HG03095 (cell line): ENCODE results near the gene TTC34.
"Not testable (repeated sequence)": the region's sequence is repeated elsewhere in the genome, so short reads cannot be mapped to it uniquely, and the experiment has no call there.

Source experiments
- ATAC-seq: cut with Tn5 transposase; IDR thresholded peaks from one replicate; pipeline ENCODE4 v1.9.1; 2021; ENCODE audit warnings: moderate library complexity; ENCODE audit not compliant: unreplicated experiment

Gene TTC34

GRCh38 chr1:2778220-2778592, 23.3 kb downstream of the TTC34 start:
- ATAC-seq: no peak

DNA sequence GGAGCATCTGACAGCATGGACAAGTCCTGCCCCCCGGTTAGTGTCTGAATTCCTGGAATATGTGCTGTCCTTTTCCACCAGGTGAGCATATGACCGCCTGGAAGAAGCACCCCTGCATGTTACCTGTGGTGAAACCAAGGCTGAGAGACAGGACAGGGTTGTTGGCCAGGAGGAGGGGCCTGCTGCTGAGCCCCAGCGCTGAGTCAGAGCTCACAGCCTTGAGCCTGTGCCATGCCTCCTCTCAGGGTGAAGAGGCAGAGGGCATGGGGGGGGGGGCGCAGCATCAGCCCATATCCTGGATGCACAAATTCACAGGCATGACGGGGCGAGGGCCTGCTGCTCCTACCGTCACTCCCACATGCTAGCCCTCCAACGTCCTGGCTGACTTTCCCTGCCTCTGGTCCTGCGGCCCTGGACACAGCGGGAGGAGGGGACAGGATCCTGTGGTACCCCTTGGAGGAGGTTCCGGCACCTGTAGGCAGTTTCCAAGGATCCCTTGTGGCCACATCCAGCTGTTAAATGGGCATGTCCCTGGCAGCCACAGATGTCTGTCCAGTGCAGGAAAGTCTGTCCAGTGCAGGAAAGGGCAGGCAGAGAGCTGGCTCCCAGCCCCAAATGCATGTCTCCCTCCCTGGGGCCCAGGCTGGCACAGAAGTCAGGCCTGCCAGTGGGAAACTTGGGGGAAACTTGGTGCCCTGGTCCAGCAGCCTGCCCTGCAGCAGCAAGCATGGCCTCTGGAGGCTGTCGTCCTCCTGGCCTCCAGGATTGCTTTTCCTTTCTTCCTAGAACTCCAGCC, 23.9 kb downstream of the TTC34 start:
- ATAC-seq: no peak

GRCh38 chr1:2775333-2775732, 26.2 kb downstream of the TTC34 start:
- not testable (repeated sequence) for ATAC-seq

DNA sequence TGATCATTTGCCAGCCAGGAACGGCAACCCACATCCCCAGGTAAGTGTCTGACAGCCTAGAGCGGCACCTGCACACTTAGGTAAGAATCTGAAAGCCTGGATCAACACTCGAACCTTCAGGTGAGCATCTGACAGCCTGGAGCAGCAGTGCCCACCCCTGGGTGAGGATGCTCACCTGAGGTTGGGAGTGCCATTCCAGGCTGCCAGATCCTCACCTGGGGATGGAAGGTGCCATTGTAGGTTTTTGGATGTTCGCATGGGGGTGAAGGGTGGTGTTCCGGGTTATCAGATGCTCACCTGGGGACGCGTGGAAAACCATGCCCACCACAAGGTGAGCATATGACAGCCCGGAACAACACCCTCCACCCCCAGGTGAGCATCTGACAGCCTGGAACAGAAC, 33.4 kb downstream of the TTC34 start:
- ATAC-seq: not testable (repeated sequence)

DNA sequence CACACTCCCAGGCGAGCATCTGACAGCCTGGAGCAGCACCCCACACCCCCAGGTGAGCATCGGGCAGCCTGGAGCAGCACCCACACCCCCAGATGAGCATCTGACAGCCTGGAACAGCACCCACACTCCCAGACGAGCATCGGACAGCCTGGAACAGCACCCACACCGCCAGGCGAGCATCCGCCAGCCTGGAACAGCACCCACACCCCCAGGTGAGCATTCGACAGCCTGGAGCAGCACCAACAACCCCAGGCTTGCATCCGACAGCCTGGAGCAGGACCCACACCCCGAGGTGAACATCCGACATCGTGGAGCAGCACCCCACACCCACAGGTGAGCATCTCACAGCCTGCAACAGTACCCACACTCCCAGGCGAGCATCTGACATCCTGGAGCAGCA, 42.1 kb downstream of the TTC34 start:
- ATAC-seq: not testable (repeated sequence)

DNA sequence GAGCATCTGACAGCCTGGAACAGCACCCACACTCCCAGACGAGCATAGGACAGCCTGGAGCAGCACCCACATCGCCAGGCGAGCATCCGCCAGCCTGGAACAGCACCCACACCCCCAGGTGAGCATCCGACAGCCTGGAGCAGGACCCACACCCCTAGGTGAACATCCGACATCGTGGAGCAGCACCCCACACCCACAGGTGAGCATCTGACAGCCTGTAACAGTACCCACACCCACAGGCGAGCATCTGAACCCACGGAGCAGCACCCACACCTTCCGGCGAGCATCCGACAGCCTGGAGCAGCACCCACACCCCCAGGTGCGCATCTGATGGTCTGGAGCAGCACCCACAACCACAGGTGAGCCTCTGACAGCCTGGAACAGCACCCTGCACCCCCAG, 44.0 kb downstream of the TTC34 start:
- ATAC-seq: not testable (repeated sequence)

DNA sequence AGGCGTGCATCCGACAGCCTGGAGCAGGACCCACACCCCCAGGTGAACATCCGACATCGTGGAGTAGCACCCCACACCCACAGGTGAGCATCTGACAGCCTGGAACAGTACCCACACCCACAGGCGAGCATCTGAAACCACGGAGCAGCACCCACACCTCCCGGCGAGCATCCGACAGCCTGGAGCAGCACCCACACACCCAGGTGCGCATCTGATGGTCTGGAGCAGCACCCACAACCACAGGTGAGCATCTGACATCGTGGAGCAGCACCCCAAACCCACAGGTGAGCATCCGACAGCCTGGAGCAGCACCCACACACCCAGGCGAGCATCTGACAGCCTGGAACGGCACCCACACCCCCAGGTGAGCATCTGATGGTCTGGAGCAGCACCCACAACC, 46.1 kb downstream of the TTC34 start:
- ATAC-seq: not testable (repeated sequence)

GRCh38 chr1:2754597-2754996, 46.9 kb downstream of the TTC34 start:
- not testable (repeated sequence) for ATAC-seq

GRCh38 chr1:2752503-2752902, 49.0 kb downstream of the TTC34 start:
- not testable (repeated sequence) for ATAC-seq

DNA sequence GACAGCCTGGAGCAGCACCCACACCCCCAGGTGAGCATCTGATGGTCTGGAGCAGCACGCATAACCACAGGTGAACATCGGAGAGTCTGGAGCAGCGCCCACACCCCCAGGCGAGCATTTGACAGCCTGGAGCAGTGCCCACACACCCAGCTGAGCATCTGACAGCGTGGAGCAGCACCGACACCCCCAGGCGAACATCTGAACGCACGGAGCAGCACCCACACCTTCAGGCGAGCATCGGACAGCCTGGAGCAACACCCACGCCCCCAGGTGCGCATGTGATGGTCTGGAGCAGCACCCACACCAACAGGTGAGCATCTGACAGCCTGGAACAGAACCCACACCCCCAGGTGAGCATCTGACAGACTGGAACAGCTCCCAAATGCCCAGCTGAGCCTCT, 49.6 kb downstream of the TTC34 start:
- ATAC-seq: not testable (repeated sequence)

DNA sequence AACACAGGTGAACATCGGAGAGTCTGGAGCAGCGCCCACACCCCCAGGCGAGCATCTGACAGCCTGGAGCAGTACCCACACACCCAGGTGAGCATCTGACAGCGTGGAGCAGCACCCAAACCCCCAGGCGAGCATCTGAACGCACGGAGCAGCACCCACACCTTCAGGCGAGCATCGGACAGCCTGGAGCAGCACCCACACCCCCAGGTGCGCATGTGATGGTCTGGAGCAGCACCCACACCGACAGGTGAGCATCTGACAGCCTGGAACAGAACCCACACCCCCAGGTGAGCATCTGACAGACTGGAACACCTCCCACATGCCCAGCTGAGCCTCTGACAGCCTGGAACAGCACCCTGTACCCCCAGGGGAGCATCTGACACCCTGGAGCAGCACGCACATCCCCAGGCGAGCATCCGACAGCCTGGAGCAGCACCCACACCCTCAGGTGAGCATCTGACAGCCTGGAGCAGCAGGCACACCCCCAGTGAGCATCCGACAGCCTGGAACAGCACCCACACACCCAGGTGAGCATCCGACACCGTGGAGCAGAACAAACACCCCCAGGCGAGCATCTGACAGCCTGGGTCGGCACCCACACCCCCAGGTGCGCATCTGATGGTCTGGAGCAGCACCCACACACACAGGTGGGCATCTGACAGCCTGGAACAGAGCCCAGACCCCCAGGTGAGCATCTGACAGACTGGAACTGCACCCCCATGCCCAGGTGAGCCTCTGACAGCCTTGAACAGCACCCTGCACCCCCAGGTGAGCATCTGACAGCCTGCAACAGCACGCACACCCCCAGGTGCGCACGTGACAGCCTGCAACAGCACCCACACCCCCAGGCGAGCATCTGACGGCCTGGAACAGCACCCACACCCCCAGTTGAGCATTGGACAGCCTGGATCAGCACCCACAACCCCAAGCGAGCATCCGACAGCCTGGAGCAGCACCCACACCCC, 50.4 kb downstream of the TTC34 start:
- ATAC-seq: not testable (repeated sequence)

DNA sequence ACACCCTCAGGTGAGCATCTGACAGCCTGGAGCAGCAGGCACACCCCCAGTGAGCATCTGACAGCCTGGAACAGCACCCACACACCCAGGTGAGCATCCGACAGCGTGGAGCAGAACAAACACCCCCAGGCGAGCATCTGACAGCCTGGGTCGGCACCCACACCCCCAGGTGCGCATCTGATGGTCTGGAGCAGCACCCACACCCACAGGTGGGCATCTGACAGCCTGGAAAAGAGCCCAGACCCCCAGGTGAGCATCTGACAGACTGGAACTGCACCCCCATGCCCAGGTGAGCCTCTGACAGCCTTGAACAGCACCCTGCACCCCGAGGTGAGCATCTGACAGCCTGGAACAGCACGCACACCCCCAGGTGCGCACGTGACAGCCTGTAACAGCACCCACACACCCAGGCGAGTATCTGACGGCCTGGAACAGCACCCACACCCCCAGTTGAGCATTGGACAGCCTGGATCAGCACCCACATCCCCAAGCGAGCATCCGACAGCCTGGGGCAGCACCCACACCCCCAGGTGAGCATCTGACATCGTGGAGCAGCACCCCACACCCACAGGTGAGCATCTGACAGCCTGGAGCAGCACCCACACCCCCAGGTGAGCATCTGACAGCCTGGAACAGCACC, 51.3 kb downstream of the TTC34 start:
- not testable (repeated sequence) for ATAC-seq

DNA sequence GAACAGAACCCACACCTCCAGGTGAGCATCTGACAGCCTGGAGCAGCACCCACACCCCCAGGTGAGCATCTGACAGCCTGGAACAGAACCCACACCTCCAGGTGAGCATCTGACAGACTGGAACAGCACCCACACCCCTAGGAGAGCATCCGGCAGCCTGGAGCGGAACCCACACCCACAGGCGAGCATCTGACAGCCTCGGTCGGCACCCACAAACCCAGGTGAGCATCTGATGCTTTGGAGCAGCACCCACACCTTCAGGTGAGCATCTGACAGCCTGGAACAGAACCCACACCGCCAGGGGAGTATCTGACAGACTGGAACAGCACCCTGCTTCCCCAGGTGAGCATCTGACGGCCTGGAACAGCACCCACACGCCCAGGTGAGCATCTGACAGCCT, 52.9 kb downstream of the TTC34 start:
- ATAC-seq: not testable (repeated sequence)

GRCh38 chr1:2694796-2695195, 106.7 kb downstream of the TTC34 start:
- ATAC-seq: not testable (repeated sequence)

DNA sequence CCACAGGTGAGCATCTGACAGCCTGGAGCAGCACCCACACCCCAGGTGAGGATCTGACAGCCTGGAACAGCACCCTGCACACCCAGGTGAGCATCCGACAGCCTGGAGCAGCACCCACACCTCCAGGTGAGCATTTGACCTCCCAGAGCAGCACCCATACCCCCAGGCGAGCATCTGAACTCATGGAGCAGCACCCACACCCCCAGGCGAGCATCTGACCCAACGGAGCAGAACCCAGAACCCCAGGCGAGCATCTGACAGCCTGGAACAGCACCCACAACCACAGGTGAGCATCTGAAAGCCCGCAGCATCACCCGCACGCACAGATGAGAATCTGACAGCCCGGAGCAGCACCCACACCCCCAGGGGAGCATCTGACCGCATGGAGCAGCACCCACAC, 111.3 kb downstream of the TTC34 start:
- not testable (repeated sequence) for ATAC-seq

- ATAC-seq: not testable (repeated sequence)
These were observed 113.2 kb downstream of the TTC34 start for GRCh38 chr1:2688336-2688665.

- ATAC-seq: not testable (repeated sequence)
These were observed 113.7 kb downstream of the TTC34 start for GRCh38 chr1:2687638-2688335.

- not testable (repeated sequence) for ATAC-seq
These were observed 114.3 kb downstream of the TTC34 start for GRCh38 chr1:2687174-2687591.

DNA sequence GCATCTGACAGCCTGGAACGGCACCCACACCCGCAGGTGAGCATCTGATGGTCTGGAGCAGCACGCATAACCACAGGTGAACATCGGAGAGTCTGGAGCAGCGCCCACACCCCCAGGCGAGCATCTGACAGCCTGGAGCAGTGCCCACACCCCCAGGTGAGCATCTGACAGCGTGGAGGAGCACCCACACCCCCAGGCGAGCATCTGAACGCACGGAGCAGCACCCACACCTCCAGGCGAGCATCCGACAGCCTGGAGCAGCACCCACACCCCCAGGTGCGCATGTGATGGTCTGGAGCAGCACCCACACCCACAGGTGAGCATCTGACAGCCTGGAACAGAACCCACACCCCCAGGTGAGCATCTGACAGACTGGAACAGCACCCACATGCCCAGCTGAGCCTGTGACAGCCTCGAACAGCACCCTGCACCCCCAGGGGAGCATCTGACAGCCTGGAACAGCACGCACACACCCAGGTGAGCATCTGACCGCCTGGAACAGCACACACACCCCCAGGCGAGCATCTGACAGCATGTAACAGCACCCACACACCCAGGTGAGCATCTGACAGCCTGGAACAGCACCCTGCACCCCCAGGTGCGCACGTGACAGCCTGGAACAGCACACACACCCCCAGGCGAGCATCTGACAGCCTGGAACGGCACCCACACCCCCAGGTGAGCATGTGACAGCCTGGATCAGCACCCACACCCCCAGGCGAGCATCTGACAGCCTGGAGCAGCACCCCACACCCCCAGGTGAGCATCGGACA, 115.2 kb downstream of the TTC34 start:
- ATAC-seq: not testable (repeated sequence)

- ATAC-seq: not testable (repeated sequence)
These were observed 115.8 kb downstream of the TTC34 start for GRCh38 chr1:2685671-2686070.
